ENCODE data around the gene PRKCQ.

Gene PRKCQ

DNA sequence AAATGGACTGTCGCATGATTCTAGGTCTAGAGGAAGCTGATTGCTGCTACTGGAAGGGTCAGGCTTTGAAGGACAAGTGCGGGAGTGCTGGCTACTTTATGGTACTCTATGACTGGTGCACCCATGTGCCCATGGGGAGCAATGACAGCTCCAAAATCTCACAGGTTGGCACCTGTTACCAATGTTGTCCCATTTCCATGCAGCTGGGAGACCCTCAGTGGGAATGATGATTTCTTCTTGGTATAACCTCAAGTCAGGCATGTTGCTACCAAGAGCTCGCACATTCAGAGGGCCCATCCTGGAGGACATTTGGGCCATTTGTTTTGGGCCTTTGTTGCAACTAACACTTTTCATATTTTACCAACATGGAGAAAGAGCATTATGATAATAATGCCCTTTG is 174.4 kb downstream of the PRKCQ start:
- DNase-seq (ENCODE audit: low read depth): no peak

DNA sequence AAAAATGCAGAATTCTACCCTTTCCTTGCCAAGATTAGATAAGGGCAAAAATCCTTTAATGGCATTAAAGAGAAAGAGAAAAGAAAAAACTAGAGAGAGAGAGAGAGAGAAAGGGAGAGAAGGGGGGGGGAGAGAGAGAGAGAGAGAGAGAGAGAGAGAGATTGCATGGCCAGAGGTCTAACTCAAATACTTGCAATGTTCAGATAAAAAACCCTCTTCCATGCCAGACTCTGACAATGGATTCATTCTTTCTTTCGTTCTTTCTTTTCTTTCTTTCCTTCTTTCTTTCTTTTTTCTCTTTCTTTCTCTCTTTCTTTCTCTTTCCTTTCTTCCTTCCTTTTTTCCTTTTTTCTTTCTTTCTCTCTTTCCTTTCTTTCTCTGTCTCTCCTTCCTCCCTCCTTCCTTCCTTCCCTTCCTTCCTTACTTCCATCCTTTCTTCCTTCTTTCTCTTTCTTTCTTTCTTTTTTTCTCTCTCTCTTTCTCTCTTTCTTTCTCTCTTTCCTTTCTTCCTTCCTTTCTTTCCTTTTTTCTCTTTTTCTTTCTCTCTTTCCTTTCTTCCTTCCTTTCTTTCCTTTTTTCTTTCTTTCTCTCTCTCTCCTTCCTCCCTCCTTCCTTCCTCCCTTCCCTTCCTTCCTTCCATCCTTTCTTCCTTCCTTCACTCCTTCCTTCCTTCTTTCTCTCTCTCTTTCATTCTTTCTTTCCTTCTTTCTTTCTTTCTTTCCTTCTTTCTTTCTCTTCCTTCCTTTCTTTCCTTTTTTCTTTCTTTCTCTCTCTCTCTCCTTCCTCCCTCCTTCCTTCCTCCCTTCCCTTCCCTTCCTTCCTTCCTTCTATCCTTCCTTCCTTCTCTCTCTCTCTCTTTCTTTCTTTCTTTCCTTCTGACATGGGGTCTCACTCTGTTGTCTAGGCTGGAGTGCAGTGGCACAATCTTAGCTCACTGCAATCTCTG is 175.7 kb downstream of the PRKCQ start:
- no peak for DNase-seq (ENCODE audit: low read depth)

DNA sequence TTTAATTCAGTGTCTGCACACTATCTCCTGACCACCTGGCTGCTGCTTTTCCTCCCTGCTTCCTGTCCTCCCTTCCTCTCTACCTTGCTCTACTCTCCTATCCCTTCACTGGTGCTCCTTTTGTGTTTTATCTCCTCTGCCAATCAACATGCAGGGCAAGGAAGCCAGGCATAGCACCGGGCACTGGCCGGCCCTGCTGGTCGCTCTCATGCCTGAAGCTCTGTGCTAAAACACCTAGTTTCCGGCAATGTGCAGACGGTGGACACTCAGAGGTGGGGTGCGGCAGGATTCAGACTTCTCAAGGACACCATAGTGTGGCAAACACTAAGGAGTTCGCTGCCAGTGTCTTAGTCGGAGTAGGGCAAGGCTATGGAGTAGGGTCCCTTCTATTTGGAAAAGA is 177.1 kb downstream of the PRKCQ start:
- no peak for DNase-seq (ENCODE audit: low read depth)

DNA sequence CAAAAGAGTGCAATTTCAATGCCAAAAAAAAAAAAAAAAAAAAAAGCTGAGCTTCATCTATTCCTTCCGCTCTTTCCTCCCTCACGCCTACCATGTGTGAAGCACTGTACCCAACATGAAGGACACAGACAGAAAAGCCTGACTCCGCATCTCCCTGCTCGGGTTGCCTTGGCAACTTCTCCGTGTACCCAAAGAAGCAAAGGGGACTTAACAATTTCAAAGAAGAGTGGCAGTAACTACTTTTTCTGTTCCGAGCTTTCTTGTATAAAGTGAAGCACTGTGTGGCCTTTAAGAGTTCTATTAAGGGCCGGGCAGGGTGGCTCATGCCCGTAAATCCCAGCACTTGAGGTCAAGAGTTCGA is 177.7 kb downstream of the PRKCQ start:
- no peak for DNase-seq (ENCODE audit: low read depth)

DNA sequence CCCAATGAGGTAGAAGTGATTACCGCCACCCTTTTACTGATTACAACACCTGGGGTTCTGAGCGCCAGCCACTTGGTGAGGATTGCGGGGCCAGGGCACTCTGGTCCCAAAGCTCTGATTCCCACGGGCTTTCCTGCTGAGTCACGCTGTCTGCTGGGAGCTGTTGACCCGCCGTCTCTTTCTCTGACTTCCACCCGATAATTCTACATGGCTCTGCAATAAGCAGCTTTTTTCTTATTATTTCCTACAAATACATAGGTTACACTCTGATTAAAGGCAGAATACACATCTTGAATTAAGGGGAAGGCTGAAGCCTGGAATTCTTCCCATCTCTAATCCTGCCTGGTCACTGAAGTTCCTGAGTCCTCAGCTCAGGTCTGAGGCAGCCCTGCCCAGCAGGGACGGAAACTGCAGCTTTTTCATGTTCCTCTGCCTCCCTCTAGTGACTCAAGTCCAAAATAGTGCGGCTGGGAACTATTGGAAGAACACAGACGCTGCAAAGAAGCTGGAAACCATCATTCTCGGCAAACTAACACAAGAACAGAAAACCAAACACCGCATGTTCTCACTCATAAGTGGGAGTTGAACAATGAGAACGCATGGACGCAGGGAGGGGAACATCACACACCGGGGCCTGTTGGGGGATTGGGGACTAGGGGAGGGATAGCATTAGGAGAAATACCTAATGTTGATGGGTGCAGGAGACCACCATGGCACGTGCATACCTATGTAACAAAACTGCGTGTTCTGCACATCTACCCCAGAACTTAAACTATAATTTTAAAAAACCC is 178.3 kb downstream of the PRKCQ start:
- DNase-seq (ENCODE audit: low read depth): peak; percentile 87

DNA sequence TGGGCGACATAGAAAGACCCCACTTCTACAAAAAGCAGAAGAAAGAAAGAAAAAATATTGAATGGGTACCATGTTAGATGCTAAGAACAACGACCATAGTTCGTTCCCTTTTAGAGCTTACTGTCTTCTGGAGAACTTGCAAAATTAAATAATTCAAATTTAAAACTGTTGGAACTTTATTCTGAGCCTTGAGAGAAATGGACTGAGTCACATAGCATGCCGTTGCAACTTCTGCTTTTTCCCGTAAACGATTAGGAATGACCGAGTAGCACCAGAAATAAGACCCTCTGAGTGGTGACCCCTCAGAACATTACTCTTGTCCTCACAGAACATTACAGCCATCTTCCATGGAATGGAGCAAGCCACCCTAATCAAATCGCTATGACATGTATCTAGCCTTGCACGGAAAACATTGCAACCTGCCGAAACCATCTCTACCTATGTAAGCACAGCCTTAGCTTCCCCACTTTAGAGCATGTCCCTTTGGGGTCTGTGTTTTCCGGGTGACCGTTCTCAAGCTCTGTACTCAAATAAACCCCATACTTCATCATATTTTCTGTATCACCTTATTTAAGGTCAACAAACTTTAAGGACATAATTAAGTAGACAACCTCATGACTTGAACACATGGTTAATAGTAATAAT is 179.1 kb downstream of the PRKCQ start:
- DNase-seq (ENCODE audit: low read depth): no peak

DNA sequence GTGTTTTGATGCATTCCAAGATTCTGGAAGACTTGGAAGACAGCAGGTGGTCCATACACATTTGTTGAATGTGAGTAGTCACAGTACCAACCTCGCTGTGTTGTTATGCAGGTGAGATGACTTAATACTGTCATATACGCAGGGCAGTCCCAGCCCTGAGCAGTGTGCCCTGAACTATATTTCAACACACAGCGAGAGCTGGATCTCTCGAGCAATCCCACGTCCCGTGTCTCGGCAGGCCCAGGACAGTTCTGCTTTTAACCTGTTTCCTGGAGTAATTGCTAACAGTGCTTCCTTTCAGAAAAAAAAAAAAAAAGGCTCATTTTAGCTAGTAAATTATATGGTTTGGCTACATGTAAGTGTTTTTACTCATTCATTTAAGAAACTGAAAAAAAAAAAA is 179.7 kb downstream of the PRKCQ start:
- no peak for DNase-seq (ENCODE audit: low read depth)

DNA sequence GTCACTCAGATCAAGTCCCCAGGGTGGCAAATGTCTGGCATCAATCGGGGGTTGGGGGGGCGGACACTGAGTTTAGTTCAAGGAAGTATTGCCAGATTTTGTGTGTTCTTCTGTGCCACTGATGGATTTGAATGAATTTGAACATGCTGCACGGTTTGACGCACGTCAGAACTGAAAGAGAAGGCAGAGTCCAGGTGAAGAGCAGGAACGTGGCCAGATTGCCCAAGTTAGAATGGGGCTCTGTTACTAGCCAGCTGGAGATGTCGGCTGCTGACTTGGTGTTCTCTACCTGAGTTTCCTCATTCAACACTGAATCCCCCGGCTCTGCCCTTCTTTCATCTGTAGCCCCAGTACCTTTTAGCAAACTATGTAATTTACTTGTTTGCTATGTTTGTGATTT is 180.2 kb downstream of the PRKCQ start:
- DNase-seq (ENCODE audit: low read depth): no peak

DNA sequence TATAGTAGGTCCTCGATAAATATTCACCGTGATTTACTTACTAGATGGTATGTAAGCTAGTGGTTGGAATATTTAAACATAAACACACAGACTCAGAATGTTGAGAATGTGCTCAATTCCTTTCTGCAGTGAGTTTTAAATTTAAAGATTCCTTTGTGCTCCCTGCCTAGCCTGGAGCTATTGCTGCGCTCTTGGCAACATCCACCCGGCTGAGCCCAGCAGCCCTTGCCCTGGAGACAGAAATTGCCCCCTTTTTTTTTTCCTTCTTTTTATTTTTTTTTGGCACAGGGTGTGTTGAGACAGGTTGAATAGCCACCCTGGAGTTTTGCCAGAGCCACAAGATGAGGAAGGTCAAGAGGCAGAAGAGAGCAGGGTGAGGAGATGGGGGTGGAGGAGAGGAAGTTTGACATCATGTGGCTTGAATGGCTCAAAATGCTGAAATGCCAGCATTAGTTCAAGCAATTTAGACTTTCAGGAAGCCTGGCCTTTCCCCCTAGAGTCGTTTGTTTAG is 180.8 kb downstream of the PRKCQ start:
- peak; percentile 73 for DNase-seq (ENCODE audit: low read depth)

DNA sequence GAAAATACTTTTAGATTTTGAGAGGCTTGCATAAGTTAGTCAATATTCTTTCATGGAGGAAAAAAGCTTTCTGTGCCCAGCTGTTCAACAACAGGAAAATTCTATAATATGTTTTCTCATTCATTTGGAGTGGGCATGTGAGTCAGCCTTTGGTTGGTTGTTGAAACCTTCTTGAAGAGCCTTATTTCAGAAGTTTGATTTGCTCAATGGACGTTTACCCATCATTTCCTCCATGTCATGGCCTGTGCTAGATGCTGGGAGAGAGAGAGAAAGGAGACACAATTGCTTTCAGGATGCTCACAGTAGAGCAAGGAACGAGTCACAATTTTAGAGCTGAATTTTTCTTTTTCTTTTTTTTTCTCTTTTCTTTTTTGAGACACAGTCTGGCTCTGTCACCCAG is 181.7 kb downstream of the PRKCQ start:
- no peak for DNase-seq (ENCODE audit: low read depth)

DNA sequence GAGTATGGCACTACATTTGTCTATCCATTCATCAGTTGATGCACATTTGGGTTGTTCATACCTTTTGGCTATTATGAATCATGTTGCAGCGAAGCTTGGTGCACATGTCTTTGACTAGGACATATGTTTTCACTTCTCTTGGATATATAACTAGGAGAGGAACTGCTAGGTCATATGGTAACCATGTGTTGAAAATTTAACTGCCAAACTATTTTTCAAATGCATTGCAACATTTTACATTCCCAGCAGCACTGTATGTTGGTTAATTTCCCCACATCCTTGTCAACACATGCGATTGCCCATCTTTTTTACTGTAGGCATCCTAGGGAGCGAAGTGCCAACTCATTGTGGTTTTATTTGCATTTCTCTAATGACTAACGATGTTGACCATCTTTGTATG is 183.4 kb downstream of the PRKCQ start:
- DNase-seq (ENCODE audit: low read depth): peak; percentile 96

DNA sequence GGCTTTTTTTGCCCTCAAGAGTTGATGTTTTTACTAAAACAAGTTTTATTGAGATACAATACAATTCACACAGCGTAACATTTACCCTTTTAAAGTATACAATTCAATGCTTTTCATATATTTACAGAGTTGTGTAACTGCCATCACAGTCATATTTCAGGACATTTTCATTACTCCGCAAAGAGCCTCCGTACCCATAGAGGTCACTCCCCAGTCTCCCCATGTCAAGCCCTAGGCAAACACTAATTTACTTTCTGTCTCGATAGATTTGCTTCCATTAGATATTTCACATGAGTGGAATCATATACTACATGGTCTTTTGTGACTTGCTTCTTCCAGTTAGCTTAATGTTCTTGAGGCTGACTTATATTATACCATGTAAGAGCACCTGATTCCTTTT is 183.8 kb downstream of the PRKCQ start:
- DNase-seq (ENCODE audit: low read depth): no peak

DNA sequence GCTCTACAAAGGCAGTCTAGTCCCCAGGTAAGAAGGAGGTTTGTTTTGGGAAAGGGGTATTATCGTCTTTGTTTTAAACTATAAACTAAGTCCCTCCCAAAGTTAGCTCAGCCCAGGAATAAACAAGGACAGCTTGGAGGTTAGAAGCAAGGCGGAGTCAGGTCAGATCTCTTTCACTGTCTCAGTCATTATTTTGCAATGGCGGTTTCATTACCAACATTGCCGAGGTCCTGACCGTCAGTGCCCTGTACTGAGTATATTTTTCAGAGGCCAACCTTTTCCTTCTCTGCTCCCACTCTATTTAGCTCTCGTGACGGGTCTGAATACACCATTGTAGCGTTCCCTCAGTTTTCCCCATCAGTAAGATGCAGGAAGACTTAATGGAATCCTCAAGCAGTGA is 184.5 kb downstream of the PRKCQ start:
- DNase-seq (ENCODE audit: low read depth): no peak

DNA sequence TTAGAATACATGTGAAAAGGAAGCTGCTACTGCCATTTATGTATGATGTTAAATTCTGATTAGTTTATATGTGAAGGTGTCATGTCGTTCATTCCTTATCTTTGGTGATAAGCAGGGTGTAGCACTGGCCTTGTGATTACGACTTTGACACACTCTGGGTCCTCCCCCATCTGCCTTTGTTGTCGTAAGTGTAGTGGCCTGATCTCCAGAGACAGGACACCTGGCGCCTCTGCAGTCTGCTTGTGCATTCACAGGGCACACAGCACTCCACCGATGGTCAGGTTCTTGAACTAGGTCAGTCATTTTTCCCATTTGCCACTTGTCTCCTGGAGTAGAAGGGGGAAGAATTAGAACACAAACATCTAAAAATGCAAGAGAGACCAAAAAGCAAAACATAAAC is 186.0 kb downstream of the PRKCQ start:
- no peak for DNase-seq (ENCODE audit: low read depth)

DNA sequence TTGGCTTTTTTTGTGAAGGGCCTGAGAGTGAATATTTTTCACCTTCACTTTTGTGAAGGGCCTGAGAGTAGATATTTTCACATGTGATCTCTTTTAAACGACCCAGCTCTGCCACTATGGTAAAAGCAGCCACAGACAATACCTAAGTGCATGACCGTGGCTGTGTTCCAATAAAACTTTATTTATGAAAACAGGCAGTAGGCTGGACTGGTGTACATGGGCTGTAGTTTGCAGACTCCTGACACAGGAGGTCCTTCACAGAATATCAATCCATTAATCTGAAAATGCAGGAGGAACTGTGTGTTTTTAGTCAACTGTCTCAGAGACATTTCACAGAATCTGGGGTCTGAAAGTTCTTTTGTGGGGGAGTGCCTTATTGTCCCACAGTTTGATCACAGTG is 186.9 kb downstream of the PRKCQ start:
- DNase-seq (ENCODE audit: low read depth): no peak

DNA sequence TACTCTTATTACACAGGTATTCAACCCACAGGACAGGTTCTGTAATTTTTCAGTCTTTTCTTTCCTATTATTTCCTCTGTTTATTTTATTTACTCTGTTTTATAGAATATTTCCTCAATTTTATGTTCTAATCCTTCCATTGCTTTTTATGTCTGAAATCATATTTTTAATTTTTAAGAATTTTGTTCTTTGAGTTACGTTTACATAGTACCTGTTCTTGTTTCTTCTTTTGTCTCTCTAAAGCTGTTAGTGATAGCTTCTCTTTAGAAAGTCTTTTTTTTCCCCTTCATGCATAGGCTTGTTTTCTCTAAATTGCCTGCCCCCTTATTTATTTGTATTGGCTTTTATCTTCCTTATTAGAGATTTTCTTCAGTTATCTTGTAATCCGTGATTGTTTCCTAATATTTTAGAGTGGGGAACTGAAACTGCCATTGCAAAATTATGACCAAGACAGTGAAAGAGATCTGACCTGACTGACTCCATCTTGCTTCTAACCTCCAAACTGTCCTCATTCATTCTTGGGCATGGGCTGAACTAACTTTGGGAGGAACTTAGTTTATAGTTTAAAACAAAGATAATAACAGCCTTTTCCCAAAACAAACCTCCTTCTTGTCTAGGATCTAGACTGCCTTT is 189.7 kb downstream of the PRKCQ start:
- no peak for DNase-seq (ENCODE audit: low read depth)

DNA sequence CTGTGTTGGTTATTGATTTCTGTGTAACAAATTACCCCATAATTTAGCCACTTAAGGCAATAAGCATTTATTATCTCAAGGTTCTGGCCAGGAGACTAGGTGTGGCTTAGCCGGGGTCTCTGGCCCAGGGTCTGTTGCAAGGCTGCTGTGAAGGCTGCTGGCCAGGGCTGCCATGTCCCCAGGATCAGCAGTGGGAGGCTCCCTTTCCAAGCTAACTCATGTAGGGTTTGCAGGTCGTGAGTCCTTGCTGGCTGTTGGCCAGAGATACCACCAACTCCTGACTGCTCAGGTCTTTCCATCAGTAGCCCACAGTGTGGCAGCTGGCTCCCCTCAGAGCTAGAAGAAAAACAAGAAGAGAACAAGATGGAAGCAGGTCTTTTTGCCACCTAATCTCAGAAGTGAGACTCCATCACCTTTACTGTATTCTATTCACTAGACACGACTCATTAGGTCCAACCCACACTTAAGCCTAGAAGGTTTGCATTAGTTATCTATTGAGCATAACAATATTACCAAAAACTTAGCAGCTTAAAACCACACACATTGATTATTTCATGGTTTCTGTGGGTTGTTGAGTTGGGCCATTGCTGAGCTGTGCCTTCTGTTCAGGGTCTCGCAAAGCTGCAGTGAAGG is 191.7 kb downstream of the PRKCQ start:
- no peak for DNase-seq (ENCODE audit: low read depth)

DNA sequence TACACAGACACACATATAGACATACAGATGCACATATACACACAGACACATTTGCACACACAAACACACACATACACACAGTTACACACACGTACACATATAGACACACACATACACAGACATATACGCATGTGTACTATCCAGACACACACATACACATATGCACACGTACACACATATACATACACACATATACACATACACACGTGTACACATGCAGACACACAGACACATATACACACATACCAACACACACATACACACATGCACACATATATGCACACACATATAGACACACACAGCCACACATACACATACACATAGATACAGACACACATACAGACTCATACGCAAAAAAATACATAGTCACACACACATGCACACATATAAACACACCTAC is 193.1 kb downstream of the PRKCQ start:
- DNase-seq (ENCODE audit: low read depth): no peak

DNA sequence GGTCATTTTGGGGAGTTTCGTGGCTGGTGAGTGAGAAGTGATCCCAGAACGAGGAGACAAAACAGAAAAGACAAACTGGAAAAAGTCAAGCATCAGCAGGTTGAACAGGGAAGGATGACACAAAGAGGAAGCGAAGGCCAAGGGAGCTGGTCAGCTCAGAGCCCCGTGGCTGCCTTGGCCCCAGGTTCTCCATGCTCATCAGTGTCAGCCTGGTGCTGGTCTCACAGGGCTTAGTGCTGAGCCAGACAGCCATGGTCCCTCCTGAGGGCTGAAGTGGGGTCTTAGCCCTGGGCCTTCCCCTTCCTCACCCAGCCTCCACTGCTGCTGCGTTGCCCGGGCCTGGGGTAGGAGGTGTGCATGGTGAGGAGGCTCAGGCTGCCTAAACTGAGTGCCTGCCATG is 193.7 kb downstream of the PRKCQ start:
- DNase-seq (ENCODE audit: low read depth): no peak

DNA sequence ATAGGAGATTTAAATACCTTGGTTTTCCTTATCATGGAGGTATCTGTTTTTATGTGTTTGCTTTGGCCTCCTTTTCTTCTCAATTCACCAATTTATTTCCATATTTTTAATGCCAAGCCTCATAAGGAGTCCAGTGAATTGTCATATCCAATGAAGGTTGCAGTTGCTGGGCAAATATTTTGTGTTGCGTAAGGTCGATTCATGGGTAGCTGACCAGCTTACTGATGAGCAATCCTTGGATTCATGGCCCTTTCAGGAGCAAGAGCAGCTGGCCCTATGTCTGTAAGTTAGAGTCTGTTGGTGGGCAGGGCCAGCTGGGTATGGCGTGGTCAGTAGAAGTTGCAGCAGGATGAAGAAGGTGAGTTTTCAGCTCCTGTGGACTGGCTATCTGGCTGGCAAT is 194.4 kb downstream of the PRKCQ start:
- peak; percentile 68 for DNase-seq (ENCODE audit: low read depth)

DNA sequence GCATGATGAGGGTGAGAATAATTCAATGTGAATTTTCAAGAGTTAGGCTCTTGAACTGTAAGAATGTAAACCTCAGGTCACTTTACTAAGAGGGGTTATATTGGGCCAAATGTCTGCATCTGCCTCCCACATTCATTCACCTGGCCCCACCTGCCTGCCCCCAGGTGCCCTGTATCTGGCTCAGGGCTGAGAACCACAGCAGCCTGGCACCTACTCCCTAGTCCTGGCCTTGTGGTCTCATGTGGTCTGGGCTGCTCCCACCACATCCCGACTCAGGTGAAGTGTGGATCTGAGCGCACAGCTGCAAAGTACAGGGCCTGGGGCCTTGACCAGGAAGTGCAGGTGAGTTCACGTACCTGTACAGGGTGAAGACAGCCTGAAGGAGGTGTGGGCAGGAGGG is 195.2 kb downstream of the PRKCQ start:
- no peak for DNase-seq (ENCODE audit: low read depth)

DNA sequence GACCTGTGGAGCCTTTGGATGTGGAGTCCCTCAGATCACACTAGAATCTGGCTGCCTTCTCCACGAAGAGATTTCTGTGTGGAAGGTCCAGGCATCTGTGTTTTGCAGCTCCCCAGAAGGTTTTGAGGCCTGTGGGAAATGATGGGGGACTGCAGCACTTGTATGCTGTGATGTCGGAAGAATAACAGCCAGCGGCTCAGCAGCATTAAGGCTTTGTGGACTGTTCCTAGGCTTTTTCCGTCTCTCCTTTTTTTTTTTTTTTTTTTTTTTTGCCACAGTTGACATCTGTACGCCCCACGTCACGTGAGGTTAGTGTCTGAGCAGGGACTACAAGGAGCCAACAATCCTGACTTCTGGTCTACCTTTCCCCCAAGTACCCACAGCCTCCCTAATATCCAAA is 196.0 kb downstream of the PRKCQ start:
- no peak for DNase-seq (ENCODE audit: low read depth)

Measured in fibroblast of gingiva (primary cell).